HCT116 (cell line): ENCODE data around the gene NR2F2. TPM values are rescaled to one million over a fixed set of nuclear protein-coding genes. Genes with fewer than 3 reads are reported as not detected.

Experiments
- ATAC-seq: fragments of 200-7000 bp; cut with Tn5 transposase; 2 replicates; pipeline ENCODE4 v1.9.1; 2020; ENCODE audit warnings: mild to moderate bottlenecking, moderate library complexity
- BruUV-seq: library from RNA; stranded (reverse); fragments of 400-500 nt; replicated peaks from 2 replicates; lab custom pipeline; 2021; lab: Mats Ljungman, UMichigan
- CTCF ChIA-PET: fragments of 300-600 bp; sonication (Branson Sonifier 250); formaldehyde crosslinking; loops from one replicate; lab custom pipeline; 2021; ENCODE audit warnings: antibody characterized with exemption; lab: Charles Lee
- POLR2A ChIA-PET: fragments of 300-600, 350-600 bp; sonication (Branson Sonifier 250); formaldehyde crosslinking; loops from one replicate; lab custom pipeline; 2021; ENCODE audit warnings: antibody characterized with exemption; lab: Charles Lee
- RAD21 ChIA-PET, 2 experiments: fragments of 300-600 bp; sonication (Branson Sonifier 250); formaldehyde crosslinking; loops; one replicate each; lab custom pipeline; 2023; ENCODE audit warnings: low total read pairs in 2 of 2; ENCODE audit not compliant: uncharacterized antibody in 2 of 2, unreplicated experiment in 2 of 2, low non-redundant PET in 1 of 2; lab: Charles Lee
- DNase-seq: peaks from one replicate; pipeline ENCODE4 v3.0.0-alpha.2; 2010; ENCODE audit warnings: low read depth, low spot score
- H2AFZ ChIP-seq: fragments of 200-600 bp; shearing (Covaris generic), sonication (generic); 2 replicates; pipeline ENCODE4 v1.6.1; 2017; ENCODE audit warnings: low read depth, mixed run types, mixed read lengths, antibody characterized with exemption, low read length; ENCODE audit not compliant: poor library complexity, severe bottlenecking
- H3K27ac ChIP-seq: 2 replicates; pipeline ENCODE4 v1.5.1; 2012; ENCODE audit warnings: low read depth, low read length
- H3K27me3 ChIP-seq: fragments of 200-600 bp; sonication (generic); 2 replicates; pipeline ENCODE4 v1.6.1; 2016; ENCODE audit warnings: mixed run types, low read length, mixed read lengths; ENCODE audit not compliant: insufficient read depth
- H3K36me3 ChIP-seq, 2 experiments: fragments of 200-500 bp in 1 of 2; fragments of 200-600 bp in 1 of 2; sonication (Bioruptor generic) in 1 of 2; sonication (generic) in 1 of 2; 2 replicates each; pipeline versions ENCODE4 v1.5.1 to v1.6.1; 2014 to 2016; ENCODE audit warnings: low read length in 2 of 2, inconsistent platforms in 1 of 2, mixed read lengths in 1 of 2, mixed run types in 1 of 2; ENCODE audit not compliant: insufficient read depth in 2 of 2, control insufficient read depth in 1 of 2
- H3K4me1 ChIP-seq, 2 experiments: fragments of 200-600 bp in 1 of 2; sonication (generic) in 1 of 2; 2 replicates each; pipeline versions ENCODE4 v1.5.1 to v1.6.1; 2012 to 2017; ENCODE audit warnings: low read length in 2 of 2, inconsistent platforms in 1 of 2, mild to moderate bottlenecking in 1 of 2, mixed read lengths in 1 of 2, mixed run types in 1 of 2, moderate library complexity in 1 of 2; ENCODE audit not compliant: insufficient read depth in 2 of 2, control insufficient read depth in 1 of 2
- H3K4me2 ChIP-seq: fragments of 200-600 bp; sonication (generic); 2 replicates; pipeline ENCODE4 v1.6.1; 2017; ENCODE audit warnings: mixed run types, low read length, mixed read lengths
- H3K4me3 ChIP-seq, 2 experiments: fragments of 200-600 bp in 1 of 2; sonication (generic) in 1 of 2; replicated peaks in 1 of 2; 2 replicates each; pipeline ENCODE4 v1.5.1; 2011 to 2016; ENCODE audit warnings: low read length in 2 of 2, control low read depth in 1 of 2, low read depth in 1 of 2, mild to moderate bottlenecking in 1 of 2, mixed read lengths in 1 of 2, mixed run types in 1 of 2
- H3K79me2 ChIP-seq: fragments of 200-600 bp; sonication (generic); 2 replicates; pipeline ENCODE4 v1.6.1; 2017; ENCODE audit warnings: mild to moderate bottlenecking, mixed run types, low read length, moderate library complexity, mixed read lengths; ENCODE audit not compliant: insufficient read depth
- H3K9ac ChIP-seq: fragments of 200-600 bp; sonication (generic); 2 replicates; pipeline ENCODE4 v1.6.1; 2016; ENCODE audit warnings: low read length, mixed read lengths
- H3K9me2 ChIP-seq: fragments of 200-600 bp; sonication (generic), shearing (Covaris generic); 2 replicates; pipeline ENCODE4 v1.6.1; 2017; ENCODE audit warnings: mixed run types, mild to moderate bottlenecking, moderate library complexity; ENCODE audit not compliant: insufficient read depth
- H3K9me3 ChIP-seq, 2 experiments: fragments of 200-500 bp in 1 of 2; fragments of 200-600 bp in 1 of 2; sonication (Bioruptor generic) in 1 of 2; sonication (generic) in 1 of 2; 2 replicates each; pipeline ENCODE4 v1.6.1; 2014 to 2017; ENCODE audit warnings: low read length in 2 of 2, mixed read lengths in 2 of 2, inconsistent platforms in 1 of 2, low read depth in 1 of 2, mild to moderate bottlenecking in 1 of 2, mixed run types in 1 of 2, moderate library complexity in 1 of 2; ENCODE audit not compliant: control insufficient read depth in 1 of 2, insufficient read depth in 1 of 2
- H4K20me1 ChIP-seq: fragments of 200-600 bp; sonication (generic), shearing (Covaris generic); 2 replicates; pipeline ENCODE4 v1.6.1; 2017; ENCODE audit warnings: mixed run types, mild to moderate bottlenecking, moderate library complexity; ENCODE audit not compliant: insufficient read depth
- ATF3 ChIP-seq: IDR thresholded peaks from 2 replicates; pipeline ENCODE4 v1.6.1; 2012
- CBX3 ChIP-seq: IDR thresholded peaks from 2 replicates; pipeline ENCODE4 v1.6.1; 2012; ENCODE audit warnings: low read depth
- ELF1 ChIP-seq: IDR thresholded peaks from 2 replicates; pipeline ENCODE4 v1.6.1; 2012; ENCODE audit warnings: low read depth, borderline replicate concordance
- EZH2phosphoT487 ChIP-seq: fragments of 200-600 bp; IDR thresholded peaks from 2 replicates; pipeline ENCODE4 v1.6.1; 2018; ENCODE audit warnings: antibody characterized with exemption, borderline replicate concordance
- FOSL1 ChIP-seq: IDR thresholded peaks from 2 replicates; pipeline ENCODE4 v1.6.1; 2012; ENCODE audit warnings: low read depth
- JUND ChIP-seq: IDR thresholded peaks from 2 replicates; pipeline ENCODE4 v1.6.1; 2012
- RAD21 ChIP-seq: IDR thresholded peaks from 2 replicates; pipeline ENCODE4 v1.6.1; 2012; ENCODE audit warnings: low read depth, mild to moderate bottlenecking
- SP1 ChIP-seq: IDR thresholded peaks from 2 replicates; pipeline ENCODE4 v1.6.1; 2012; ENCODE audit warnings: low read depth
- TCF7L2 ChIP-seq: IDR thresholded peaks from 2 replicates; pipeline ENCODE4 v1.7.0; 2011; ENCODE audit warnings: borderline replicate concordance, inconsistent platforms; ENCODE audit not compliant: insufficient read depth, insufficient read length; ENCODE audit errors: extremely low read depth
- YY1 ChIP-seq: IDR thresholded peaks from 2 replicates; pipeline ENCODE4 v1.6.1; 2011; ENCODE audit warnings: low read length, low read depth, moderate library complexity, mild to moderate bottlenecking; ENCODE audit not compliant: insufficient replicate concordance; ENCODE audit errors: extremely low read depth
- ZFX ChIP-seq: fragments of 450-650 bp; IDR thresholded peaks from 2 replicates; pipeline ENCODE4 v1.6.1; 2017
- ZNF274 ChIP-seq: fragments of 200-500 bp; sonication (Bioruptor generic); IDR thresholded peaks from 2 replicates; pipeline ENCODE4 v1.6.1; 2014; ENCODE audit warnings: mild to moderate bottlenecking, low read depth, low read length, inconsistent platforms
- intact Hi-C: fragments of 100-400 bp; cut with micrococcal nuclease; formaldehyde crosslinking; loops from 2 replicates; pipeline ENCODE4 v1.10.0; 2022
- total RNA-seq: library from RNA; stranded (reverse); gene quantifications from one replicate; pipeline ENCODE4 v1.2.1, GENCODE V29; 2021; ENCODE audit not compliant: unreplicated experiment
- TF ChIP-seq, protein P1 (sequence below): IDR thresholded peaks from 2 replicates; pipeline ENCODE4 v1.6.1; 2012
- TF ChIP-seq, protein P2 (sequence below), 3 experiments: fragments of 200-600 bp in 1 of 3; sonication (generic) in 1 of 3; IDR thresholded peaks in 2 of 3; conservative IDR thresholded peaks in 1 of 3; 2 replicates each; pipeline ENCODE4 v1.5.1; 2012 to 2017; ENCODE audit warnings: low read depth in 2 of 3, low read length in 2 of 3, antibody characterized with exemption in 1 of 3, borderline replicate concordance in 1 of 3, control low read depth in 1 of 3, mild to moderate bottlenecking in 1 of 3, mixed read lengths in 1 of 3, mixed run types in 1 of 3, moderate library complexity in 1 of 3; ENCODE audit not compliant: insufficient read depth in 1 of 3

The NR2F2 gene
- total RNA-seq, 1 experiment from 2014 or later: 61.4 TPM

- RAD21 ChIA-PET: no interaction called here
- TF ChIP-seq JUND (no peak), TCF7L2 (no peak), ZNF274 (no peak), ATF3 (no peak), ELF1 (no peak), FOSL1 (no peak), CBX3 (no peak), ZFX (no peak), YY1 (no peak), RAD21 (no peak), SP1 (no peak), EZH2phosphoT487 (no peak)
- TF ChIP-seq, protein P1, sequence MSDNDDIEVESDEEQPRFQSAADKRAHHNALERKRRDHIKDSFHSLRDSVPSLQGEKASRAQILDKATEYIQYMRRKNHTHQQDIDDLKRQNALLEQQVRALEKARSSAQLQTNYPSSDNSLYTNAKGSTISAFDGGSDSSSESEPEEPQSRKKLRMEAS: no peak
- TF ChIP-seq, protein P2, sequence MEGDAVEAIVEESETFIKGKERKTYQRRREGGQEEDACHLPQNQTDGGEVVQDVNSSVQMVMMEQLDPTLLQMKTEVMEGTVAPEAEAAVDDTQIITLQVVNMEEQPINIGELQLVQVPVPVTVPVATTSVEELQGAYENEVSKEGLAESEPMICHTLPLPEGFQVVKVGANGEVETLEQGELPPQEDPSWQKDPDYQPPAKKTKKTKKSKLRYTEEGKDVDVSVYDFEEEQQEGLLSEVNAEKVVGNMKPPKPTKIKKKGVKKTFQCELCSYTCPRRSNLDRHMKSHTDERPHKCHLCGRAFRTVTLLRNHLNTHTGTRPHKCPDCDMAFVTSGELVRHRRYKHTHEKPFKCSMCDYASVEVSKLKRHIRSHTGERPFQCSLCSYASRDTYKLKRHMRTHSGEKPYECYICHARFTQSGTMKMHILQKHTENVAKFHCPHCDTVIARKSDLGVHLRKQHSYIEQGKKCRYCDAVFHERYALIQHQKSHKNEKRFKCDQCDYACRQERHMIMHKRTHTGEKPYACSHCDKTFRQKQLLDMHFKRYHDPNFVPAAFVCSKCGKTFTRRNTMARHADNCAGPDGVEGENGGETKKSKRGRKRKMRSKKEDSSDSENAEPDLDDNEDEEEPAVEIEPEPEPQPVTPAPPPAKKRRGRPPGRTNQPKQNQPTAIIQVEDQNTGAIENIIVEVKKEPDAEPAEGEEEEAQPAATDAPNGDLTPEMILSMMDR (IDR thresholded peaks at IDR 0.05 in 2 of 3, conservative IDR thresholded peaks at IDR 0.05 in 1 of 3; ENCODE audit: borderline replicate concordance in 1 of 3, insufficient read depth in 1 of 3, low read depth in 2 of 3, low read length in 2 of 3): no peak
These were observed 7.7 kb downstream of the NR2F2 start for GRCh38 chr15:96338074-96338765.

More at GRCh38 chr15:96338074-96338765, 7.7 kb downstream of the NR2F2 start:
- no TSS peak for BruUV-seq
- POLR2A ChIA-PET: no interaction called here
- no peak overlapping the region for H3K27ac ChIP-seq
- H3K4me1 ChIP-seq: peaks cover 19 to 52% of the 10 kb centered on the region in 2 experiments; a peak in 3 of 4 replicates
- no peak overlapping the region for H2AFZ ChIP-seq
- CTCF ChIA-PET: no interaction called here
- no peak overlapping the region; the same call in 1 of the 2 replicates for H3K4me2 ChIP-seq
- no peaks in the 10 kb centered on the region for H3K9me2 ChIP-seq
- H4K20me1 ChIP-seq: peaks cover 27% of the 10 kb centered on the region; the same call in 1 of the 2 replicates
- no peaks in the 10 kb centered on the region for H3K9me3 ChIP-seq
- DNase-seq (no peak), ATAC-seq (no peak)
- peaks cover 99% of the 10 kb centered on the region for H3K79me2 ChIP-seq
- no peak overlapping the region for H3K4me3 ChIP-seq
- no peak overlapping the region for H3K9ac ChIP-seq
- H3K36me3 ChIP-seq: peaks cover 27 to 65% of the 10 kb centered on the region in 2 experiments
- H3K27me3 ChIP-seq: no peaks in the 10 kb centered on the region
- intact Hi-C loops: no loop called here
